ENCODE data around the gene KLHL34. TPM values are rescaled to one million over a fixed set of nuclear protein-coding genes. Genes with fewer than 3 reads are reported as not detected.

The KLHL34 gene
- polyA plus RNA-seq, 1 of the 3 experiments (the other 2 are of a cell fraction): not detected

DNA sequence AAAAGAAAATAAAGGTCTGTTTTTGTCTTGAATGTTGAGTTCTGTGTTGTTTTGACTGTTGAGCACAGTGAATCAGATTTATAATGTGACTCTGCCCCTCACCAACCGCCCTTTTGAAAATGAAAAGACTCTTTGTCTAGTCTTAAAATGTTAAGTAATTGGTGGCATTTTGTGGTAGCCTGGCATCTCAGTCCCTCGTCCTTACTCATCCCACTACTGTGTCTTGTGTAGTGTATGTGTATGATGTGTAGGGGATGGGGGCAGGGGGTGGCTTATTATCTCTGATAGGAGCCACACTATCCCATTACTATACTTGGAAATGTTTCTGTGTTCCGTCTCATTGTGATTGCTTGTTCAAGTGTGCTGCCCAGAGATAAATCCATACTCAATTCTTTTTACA is 12.2 kb downstream of the KLHL34 start:
- H3F3A ChIP-seq (replicated peaks; ENCODE audit: insufficient read depth): no peaks in the 10 kb centered on the region
- H3K27me3 ChIP-seq (ENCODE audit: insufficient read depth): no peaks in the 10 kb centered on the region
- no peaks in the 10 kb centered on the region for H3K36me3 ChIP-seq (replicated peaks in 1 of 2; ENCODE audit: control insufficient read depth in 1 of 2, insufficient read depth in 2 of 2, low read length in 1 of 2)
- no peaks in the 10 kb centered on the region for H4K20me1 ChIP-seq (ENCODE audit: insufficient read depth)
- H3K9me3 ChIP-seq: no peaks in the 10 kb centered on the region
- no peak for DNase-seq
- H3K4me3 ChIP-seq (ENCODE audit: low read depth in 2 of 2, low read length in 1 of 2): no peak overlapping the region
- H3K9me2 ChIP-seq: no peaks in the 10 kb centered on the region
- WGBS (ENCODE audit: low lambda C conversion rate): 34% methylated on average over 3 of the region's 3 CpGs
- no peak overlapping the region for H3K9ac ChIP-seq
- TF ChIP-seq RAD21 (IDR thresholded peaks at IDR 0.05; ENCODE audit: low read length) (no peak), NRF1 (IDR thresholded peaks at IDR 0.05; ENCODE audit: low read depth, low read length) (no peak), MXI1 (IDR thresholded peaks at IDR 0.05; ENCODE audit: low read depth, low read length) (no peak), FOXM1 (IDR thresholded peaks at IDR 0.05; ENCODE audit: low read depth) (no peak)
- TF ChIP-seq, protein P1, sequence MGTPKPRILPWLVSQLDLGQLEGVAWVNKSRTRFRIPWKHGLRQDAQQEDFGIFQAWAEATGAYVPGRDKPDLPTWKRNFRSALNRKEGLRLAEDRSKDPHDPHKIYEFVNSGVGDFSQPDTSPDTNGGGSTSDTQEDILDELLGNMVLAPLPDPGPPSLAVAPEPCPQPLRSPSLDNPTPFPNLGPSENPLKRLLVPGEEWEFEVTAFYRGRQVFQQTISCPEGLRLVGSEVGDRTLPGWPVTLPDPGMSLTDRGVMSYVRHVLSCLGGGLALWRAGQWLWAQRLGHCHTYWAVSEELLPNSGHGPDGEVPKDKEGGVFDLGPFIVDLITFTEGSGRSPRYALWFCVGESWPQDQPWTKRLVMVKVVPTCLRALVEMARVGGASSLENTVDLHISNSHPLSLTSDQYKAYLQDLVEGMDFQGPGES (IDR thresholded peaks at IDR 0.05; ENCODE audit: low read depth, low read length): no peak
- TF ChIP-seq, protein P2, sequence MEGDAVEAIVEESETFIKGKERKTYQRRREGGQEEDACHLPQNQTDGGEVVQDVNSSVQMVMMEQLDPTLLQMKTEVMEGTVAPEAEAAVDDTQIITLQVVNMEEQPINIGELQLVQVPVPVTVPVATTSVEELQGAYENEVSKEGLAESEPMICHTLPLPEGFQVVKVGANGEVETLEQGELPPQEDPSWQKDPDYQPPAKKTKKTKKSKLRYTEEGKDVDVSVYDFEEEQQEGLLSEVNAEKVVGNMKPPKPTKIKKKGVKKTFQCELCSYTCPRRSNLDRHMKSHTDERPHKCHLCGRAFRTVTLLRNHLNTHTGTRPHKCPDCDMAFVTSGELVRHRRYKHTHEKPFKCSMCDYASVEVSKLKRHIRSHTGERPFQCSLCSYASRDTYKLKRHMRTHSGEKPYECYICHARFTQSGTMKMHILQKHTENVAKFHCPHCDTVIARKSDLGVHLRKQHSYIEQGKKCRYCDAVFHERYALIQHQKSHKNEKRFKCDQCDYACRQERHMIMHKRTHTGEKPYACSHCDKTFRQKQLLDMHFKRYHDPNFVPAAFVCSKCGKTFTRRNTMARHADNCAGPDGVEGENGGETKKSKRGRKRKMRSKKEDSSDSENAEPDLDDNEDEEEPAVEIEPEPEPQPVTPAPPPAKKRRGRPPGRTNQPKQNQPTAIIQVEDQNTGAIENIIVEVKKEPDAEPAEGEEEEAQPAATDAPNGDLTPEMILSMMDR (IDR thresholded peaks at IDR 0.05): no peak
- ChIA-PET CTCF (no interaction called here), POLR2A (no interaction called here)
- no peaks in the 10 kb centered on the region for H3K79me2 ChIP-seq (ENCODE audit: insufficient read depth)
- H3K4me1 ChIP-seq (ENCODE audit: control insufficient read depth in 1 of 2, insufficient read depth in 2 of 2, low read depth in 1 of 2, low read length in 1 of 2): no peaks in the 10 kb centered on the region
- H2AFZ ChIP-seq (ENCODE audit: low read depth): no peak overlapping the region
- no peak overlapping the region for H3K4me2 ChIP-seq
- no peak overlapping the region for H3K27ac ChIP-seq (ENCODE audit: low read depth in 2 of 2, low read length in 1 of 2)

DNA sequence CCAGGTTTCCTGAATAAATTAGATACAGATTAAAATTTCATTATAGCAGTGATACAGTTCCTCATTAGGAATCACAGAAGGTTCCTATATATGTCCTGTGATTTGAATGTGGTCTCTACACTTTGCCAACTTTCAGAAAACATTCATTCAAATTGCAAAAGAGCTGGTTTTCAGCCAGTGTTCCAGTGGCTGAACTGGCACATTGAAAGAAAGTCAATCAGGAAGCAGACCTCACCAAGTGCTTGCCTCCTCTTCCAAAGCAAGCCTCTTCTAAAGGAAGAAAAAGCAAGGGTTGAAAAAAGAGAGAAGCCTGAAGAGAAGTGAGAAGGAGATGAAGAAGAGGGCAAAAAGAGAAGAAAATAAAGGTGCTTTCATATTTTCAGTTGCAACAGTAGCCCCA is 12.7 kb downstream of the KLHL34 start:
- Histone ChIP-seq H3K9me3 (no peaks in the 10 kb centered on the region), H3K27me3 (ENCODE audit: insufficient read depth) (no peaks in the 10 kb centered on the region), H3K4me1 (ENCODE audit: control insufficient read depth in 1 of 2, insufficient read depth in 2 of 2, low read depth in 1 of 2, low read length in 1 of 2) (no peaks in the 10 kb centered on the region), H3F3A (replicated peaks; ENCODE audit: insufficient read depth) (no peaks in the 10 kb centered on the region), H3K4me3 (ENCODE audit: low read depth in 2 of 2, low read length in 1 of 2) (no peak overlapping the region), H3K4me2 (no peak overlapping the region), H3K9ac (no peak overlapping the region), H4K20me1 (ENCODE audit: insufficient read depth) (no peaks in the 10 kb centered on the region), H3K36me3 (replicated peaks in 1 of 2; ENCODE audit: control insufficient read depth in 1 of 2, insufficient read depth in 2 of 2, low read length in 1 of 2) (no peaks in the 10 kb centered on the region), H3K9me2 (no peaks in the 10 kb centered on the region), H2AFZ (ENCODE audit: low read depth) (no peak overlapping the region), H3K27ac (ENCODE audit: low read depth in 2 of 2, low read length in 1 of 2) (no peak overlapping the region), H3K79me2 (ENCODE audit: insufficient read depth) (no peaks in the 10 kb centered on the region)
- CTCF ChIA-PET: interaction anchor here (0.7 kb wide), 1 partner anchor 28 kb away, joined by 3 read pairs; no protein-coding TSS in a partner anchor
- POLR2A ChIA-PET: no interaction called here
- TF ChIP-seq MXI1 (IDR thresholded peaks at IDR 0.05; ENCODE audit: low read depth, low read length) (no peak), JUND (IDR thresholded peaks at IDR 0.05) (no peak), EZH2phosphoT487 (IDR thresholded peaks at IDR 0.05; ENCODE audit: borderline replicate concordance, low read depth) (no peak), RXRA (IDR thresholded peaks at IDR 0.05; ENCODE audit: borderline replicate concordance, low read depth) (no peak), MEF2A (IDR thresholded peaks at IDR 0.05; ENCODE audit: borderline replicate concordance, low read depth) (no peak), CHD2 (IDR thresholded peaks at IDR 0.05; ENCODE audit: low read length, partially characterized antibody) (no peak)
- TF ChIP-seq, protein P3, sequence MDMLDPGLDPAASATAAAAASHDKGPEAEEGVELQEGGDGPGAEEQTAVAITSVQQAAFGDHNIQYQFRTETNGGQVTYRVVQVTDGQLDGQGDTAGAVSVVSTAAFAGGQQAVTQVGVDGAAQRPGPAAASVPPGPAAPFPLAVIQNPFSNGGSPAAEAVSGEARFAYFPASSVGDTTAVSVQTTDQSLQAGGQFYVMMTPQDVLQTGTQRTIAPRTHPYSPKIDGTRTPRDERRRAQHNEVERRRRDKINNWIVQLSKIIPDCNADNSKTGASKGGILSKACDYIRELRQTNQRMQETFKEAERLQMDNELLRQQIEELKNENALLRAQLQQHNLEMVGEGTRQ (IDR thresholded peaks at IDR 0.05; ENCODE audit: borderline replicate concordance, low read depth, low read length): no peak
- TF ChIP-seq, protein P1 (IDR thresholded peaks at IDR 0.05; ENCODE audit: low read depth, low read length): no peak
- TF ChIP-seq, protein P4, sequence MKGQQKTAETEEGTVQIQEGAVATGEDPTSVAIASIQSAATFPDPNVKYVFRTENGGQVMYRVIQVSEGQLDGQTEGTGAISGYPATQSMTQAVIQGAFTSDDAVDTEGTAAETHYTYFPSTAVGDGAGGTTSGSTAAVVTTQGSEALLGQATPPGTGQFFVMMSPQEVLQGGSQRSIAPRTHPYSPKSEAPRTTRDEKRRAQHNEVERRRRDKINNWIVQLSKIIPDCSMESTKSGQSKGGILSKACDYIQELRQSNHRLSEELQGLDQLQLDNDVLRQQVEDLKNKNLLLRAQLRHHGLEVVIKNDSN (IDR thresholded peaks at IDR 0.05; ENCODE audit: borderline replicate concordance, low read depth): no peak
- TF ChIP-seq, protein P5, sequence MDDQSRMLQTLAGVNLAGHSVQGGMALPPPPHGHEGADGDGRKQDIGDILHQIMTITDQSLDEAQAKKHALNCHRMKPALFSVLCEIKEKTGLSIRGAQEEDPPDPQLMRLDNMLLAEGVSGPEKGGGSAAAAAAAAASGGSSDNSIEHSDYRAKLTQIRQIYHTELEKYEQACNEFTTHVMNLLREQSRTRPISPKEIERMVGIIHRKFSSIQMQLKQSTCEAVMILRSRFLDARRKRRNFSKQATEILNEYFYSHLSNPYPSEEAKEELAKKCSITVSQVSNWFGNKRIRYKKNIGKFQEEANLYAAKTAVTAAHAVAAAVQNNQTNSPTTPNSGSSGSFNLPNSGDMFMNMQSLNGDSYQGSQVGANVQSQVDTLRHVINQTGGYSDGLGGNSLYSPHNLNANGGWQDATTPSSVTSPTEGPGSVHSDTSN (IDR thresholded peaks at IDR 0.05): no peak
- TF ChIP-seq, protein P2 (IDR thresholded peaks at IDR 0.05): no peak
- DNase-seq: no peak

Data from SK-N-SH (cell line).